HG03442 (cell line): Measurements from ENCODE around the gene RNF4.
"Not testable (repeated sequence)": the region's sequence is repeated elsewhere in the genome, so short reads cannot be mapped to it uniquely, and the experiment has no call there.

ENCODE experiments used
- ATAC-seq: cut with Tn5 transposase; IDR thresholded peaks from one replicate; pipeline ENCODE4 v1.9.1; 2021; ENCODE audit warnings: mild to moderate bottlenecking, moderate library complexity; ENCODE audit not compliant: unreplicated experiment

Gene RNF4

DNA sequence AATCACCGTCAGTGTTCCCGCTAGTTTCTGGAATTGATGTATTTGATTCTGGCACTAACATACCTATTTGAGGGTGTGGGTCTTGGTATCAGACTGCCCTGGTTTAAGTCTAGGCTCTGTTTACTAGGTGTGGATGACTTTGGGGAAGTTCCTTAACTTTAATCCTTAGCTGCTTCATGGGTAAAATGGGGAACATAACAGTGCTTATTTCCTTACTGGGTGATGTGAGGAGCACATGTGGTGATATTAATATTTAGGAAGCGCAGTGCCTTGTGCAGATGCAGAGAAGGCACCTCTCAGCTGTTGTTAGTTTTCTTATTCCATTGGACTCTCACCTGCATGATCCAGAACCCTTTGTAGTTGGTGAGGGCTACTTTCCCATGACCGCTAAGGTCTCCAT, 17.1 kb downstream of the RNF4 start:
- no peak for ATAC-seq

DNA sequence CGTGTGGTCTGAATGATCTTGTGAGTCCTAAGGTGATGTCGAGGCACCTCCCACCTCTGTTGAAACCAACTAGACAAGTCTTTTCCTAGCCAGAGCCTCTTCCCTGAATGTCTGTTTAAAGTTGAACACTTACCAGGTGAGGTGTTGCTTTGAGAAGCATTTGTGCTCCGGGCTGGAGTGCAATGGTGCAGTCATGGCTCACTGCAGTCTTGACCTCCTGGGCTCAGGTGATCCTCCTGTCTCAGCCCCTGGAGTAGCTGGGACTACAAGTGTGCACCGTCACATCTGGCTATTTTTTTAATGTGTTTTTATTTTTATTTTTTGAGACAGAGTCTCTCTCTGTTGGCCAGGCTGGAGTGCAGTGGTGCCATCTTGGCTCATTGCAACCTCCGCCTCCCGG, 18.1 kb downstream of the RNF4 start:
- no peak for ATAC-seq

DNA sequence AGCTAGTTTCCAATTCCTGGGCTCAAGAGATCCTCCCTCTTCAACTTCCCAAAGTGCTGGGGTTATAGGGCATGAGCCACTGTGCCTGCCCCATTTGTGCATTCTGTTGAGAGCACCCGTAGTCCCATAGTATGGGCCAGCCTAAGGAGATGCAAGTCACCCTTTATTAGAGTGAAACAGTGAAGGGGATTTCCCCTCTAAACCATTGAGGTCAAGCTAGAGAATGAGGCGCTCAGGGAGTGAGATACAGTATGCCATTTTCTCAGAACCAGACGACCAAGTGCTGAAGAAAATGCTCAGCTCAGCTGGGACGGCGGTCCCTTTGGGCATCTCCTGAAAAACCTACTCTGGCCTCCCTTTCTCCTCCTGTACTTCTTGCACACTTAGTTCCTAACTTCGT, 18.7 kb downstream of the RNF4 start:
- ATAC-seq = peak; percentile 62

- no peak for ATAC-seq
Observed at GRCh38 chr4:2489081-2489805, 20.3 kb downstream of the RNF4 start.

DNA sequence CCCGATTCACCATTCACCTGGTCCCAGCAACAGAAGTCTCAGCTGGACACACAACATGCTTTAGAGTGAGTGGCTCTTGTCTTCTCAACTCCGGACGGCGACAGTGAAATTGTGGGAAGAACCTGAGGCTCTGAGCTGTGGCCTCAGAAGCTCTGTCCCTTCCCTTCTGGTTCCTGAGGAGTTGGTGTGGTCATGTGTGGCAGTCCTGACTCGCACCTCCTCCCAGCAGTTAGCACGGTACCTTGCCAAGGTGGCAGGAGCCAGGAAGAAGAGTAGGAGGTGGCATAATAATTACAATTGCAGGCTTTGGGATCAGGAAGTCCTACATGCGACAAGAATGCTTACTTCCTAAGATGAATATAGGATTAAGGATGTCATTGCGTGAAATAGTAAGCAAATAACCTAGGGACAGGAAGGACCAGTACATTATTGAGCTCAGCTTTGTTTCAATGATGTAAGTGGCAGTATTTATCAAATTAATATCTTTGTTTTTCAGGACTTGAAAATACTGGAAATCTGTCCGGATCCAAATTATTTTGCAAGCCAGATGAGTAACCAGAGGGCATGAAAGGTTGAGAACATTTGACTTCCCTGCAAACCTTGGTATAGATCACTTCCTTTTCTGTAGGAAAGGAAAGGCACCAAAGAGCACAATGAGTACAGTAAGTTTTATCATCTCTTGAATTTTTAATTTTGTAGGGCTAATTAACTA, 21.1 kb downstream of the RNF4 start:
- no peak for ATAC-seq

DNA sequence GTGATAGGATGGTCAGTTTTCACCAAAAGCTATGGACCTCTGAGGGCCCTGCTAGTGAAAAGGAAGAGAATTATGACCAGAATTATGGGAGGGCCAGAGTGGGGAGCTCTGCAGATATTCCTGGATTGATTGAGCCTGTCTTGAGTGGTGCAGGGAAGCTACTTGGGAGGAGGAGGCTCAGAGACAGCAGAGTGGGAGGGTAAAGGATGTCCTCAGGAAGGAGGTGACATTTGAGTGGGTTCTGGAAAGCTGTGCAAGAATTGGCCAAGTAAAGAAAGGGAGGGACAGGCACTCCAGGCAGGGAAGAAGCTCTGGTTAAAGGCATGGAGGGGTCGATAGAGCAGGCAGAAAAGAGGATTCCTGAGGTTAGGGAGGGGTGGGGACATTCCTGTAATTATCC, 24.1 kb downstream of the RNF4 start:
- no peak for ATAC-seq

- no peak for ATAC-seq
Observed at GRCh38 chr4:2494992-2495391, 26.1 kb downstream of the RNF4 start.

DNA sequence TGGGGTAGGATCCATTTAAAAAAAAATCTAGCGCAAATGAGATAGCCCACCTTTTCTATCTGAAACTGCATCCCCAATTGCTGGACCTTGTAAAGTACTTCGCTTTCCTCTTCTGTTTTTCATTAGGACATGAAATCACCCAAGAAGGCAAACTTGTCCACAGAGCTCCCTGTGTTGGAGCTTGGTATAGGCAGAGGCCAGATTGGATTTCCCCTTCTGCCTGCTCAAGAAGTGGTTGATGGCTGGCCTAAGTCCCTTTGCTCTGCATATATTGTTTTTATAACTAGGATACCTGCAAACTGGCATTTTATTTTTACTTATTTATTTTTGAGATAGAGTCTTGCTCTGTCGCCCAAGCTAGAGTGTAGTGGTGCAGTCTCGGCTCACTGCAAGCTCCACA, 28.4 kb downstream of the RNF4 start:
- no peak for ATAC-seq

DNA sequence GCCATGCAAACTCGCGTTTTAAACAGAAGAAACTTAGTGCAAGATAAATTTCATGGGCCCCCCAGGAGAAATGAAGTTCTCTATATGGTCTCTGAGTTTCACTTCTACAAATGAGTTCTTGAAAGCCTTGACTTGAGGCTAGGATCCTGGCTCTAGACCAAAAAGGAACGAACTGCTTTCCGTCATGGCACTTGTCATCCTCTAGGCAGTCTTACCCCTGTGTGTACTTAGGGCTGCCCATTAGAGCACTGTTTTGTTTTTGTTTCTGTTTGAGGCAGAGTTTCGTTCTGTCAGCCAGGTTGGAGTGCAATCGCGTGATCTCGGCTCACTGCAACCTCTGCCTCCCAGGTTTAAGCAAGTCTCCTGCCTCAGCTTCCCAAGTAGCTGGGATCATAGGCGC, 29.0 kb downstream of the RNF4 start:
- ATAC-seq = peak; percentile 93

- no peak for ATAC-seq
Observed at GRCh38 chr4:2500547-2500946, 31.6 kb downstream of the RNF4 start.

DNA sequence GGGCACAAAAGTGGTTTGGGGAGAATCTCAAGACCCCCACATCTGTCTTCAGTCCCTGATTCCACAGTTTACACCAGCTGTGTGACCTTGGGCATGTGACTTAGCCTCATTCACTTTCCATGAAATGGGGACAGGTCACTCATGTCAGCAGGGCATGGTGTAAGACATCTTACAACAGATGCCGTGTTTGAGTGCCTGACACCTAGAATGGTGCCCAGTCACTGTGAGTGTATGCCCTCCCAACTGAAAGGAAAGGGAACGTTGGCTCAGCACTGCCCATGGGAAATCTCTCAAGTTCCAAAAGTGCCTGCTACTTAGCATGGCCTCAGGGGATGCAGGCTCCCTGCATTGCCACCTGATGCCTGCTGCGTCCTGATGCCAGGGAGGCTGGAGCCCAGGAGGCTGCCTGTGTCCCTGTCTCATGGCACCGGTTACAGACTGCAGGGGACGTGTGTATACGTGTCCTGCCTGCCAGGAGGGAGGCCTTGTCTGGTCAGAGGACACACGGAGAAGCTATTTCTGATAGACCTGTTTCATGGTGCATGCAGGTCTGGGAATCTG, 32.2 kb downstream of the RNF4 start:
- no peak for ATAC-seq

GRCh38 chr4:2503809-2504208, 34.9 kb downstream of the RNF4 start:
- ATAC-seq = no peak

DNA sequence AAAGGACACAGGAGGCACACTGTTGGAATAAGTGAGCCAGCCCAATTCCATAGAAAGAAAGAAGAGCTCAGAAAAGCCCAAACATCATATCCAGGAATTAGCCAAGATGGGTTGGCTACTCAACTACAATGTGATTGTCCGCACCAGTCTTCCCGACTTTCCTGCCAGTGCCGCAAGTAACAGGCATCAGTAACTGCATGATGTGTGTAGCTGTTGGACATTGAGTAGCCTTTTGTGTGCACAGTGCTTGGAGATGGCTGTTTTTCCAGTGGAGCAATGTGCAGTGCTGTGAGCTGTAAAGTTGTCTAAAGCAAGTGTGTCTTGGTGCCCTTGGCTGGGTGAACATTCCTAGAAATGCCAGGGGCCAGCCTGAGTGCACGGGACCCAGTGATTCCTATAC, 38.4 kb downstream of the RNF4 start:
- ATAC-seq = no peak

GRCh38 chr4:2507855-2508254, 38.9 kb downstream of the RNF4 start:
- no peak for ATAC-seq

DNA sequence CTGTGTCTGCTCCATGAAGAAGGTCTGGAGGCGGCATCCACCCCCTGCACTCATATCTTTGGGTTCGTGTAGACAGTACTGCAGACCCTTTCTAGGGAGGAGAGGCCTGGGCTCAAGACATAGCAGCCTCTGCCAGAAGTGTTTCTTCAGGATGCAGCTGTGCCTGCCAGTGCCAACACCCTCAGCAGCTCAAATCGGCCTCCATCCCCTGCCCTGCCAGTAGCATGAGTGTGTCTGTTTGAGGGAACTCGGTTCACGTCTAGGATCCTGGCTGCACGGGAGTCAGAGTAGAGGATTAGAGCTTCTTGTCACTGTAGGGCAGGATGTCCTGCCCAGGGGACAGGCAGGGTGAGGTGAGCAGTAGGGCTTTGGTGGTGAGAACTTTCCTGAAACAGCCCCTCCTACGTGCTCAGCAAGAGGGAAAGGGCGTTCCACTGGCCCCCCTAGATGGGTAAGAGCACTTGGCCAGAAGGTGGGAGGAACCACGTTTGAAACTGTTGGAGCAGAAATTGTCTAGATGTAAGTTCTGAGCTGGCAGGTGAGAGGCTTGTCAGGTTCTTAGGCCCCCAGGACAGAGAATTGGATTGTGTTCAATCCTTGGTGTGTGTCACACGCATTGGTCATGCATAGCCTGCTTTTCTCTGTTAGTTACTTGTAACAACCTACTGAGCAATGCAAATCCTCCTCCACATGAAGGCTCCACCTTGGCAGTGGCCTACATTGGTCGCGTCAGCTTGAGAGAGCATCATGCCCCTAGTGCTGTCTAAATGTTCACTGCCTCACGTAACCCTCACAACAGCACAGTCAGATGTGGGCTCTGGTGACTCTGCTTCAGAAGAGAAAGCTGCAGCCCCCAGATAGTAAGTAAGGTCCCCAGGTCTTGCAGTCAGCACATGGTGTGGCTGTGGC, 41.7 kb downstream of the RNF4 start:
- no peak for ATAC-seq

DNA sequence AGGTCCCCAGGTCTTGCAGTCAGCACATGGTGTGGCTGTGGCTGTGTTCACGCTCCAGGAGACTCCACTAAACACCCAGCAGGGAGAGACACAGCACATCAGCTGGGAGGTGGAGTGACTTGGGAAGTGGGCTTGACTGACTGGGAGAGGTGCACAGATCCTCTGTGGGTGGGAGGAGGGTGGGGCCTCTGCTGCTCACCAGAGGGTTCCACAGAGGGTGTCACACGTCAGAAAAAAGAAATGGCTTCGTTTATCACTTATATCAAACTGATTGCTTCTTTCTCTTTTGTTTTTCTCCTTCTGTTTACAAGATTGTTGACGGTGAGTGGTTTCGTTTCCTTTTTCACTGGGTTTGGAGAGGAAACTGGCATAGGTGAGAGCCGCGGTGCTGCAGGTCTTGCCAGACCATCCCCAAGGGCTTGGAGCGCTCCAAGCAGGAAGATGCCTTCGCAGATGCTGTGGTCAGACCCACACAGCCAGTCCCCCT, 42.8 kb downstream of the RNF4 start:
- no peak for ATAC-seq

DNA sequence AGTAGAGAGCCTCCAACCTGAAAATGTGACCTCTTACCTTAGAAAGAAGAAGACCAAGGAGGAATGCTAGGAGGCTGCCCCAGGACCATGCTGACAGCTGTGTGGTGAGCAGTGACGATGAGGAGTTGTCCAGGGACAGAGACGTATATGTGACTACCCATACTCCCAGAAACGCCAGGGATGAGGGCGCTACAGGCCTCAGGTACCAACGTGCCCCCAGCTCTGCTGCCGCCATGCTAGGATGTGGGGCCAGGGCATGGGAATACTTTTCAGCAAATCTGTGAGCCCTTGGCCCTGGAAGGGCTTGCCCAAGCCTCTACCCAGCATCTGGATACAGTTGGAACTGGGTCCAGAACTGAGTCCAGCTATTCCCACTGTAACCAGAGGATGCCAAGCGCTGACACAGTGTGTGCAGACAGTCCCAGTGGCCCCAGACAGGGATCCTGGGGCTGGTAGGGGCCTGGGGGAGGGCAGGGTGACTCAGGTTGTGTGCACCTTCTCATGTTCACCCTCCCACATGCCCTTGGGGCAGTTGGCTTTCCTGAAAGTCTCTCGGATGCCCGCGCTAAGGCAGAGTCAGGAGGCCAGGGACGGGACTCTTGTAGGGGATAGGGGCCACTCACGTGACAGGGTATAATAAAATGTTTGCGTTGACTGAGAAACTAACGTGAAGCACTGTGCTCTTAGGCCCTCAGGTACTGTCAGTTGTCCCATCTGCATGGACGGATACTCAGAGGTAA, 43.7 kb downstream of the RNF4 start:
- no peak for ATAC-seq

- ATAC-seq = not testable (repeated sequence)
Observed at GRCh38 chr4:2514193-2514592, 45.3 kb downstream of the RNF4 start.

- ATAC-seq = not testable (repeated sequence)
Observed at GRCh38 chr4:2514944-2515343, 46.0 kb downstream of the RNF4 start.

- ATAC-seq = no peak
Observed at GRCh38 chr4:2515830-2516550, 47.1 kb downstream of the RNF4 start.
